Placental pericyte (primary cell): ENCODE data around the gene OR11H6. TPM values are rescaled to one million over a fixed set of nuclear protein-coding genes. Genes with fewer than 3 reads are reported as not detected.

Experiments
- small RNA-seq: library from RNA; depleted of rRNA; stranded (forward); fragments of <200 nt; gene quantifications from one replicate; pipeline ENCODE3, GENCODE V24; 2012; ENCODE audit warnings: low replicate concordance
- total RNA-seq: library from RNA; depleted of rRNA; stranded (reverse); fragments of >200 nt; gene quantifications from 2 replicates; pipeline ENCODE4 v1.2.3, GENCODE V29; 2012

Gene OR11H6, protein sequence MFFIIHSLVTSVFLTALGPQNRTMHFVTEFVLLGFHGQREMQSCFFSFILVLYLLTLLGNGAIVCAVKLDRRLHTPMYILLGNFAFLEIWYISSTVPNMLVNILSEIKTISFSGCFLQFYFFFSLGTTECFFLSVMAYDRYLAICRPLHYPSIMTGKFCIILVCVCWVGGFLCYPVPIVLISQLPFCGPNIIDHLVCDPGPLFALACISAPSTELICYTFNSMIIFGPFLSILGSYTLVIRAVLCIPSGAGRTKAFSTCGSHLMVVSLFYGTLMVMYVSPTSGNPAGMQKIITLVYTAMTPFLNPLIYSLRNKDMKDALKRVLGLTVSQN
- total RNA-seq = not detected in 2 replicates

GRCh38 chr14:20223410-20223809 lies at the start of gene OR11H6:
TSS of gene OR11H6 (plus strand) at chr14:20223710. CDS start at chr14:20223710, 0 bp downstream.

DNA sequence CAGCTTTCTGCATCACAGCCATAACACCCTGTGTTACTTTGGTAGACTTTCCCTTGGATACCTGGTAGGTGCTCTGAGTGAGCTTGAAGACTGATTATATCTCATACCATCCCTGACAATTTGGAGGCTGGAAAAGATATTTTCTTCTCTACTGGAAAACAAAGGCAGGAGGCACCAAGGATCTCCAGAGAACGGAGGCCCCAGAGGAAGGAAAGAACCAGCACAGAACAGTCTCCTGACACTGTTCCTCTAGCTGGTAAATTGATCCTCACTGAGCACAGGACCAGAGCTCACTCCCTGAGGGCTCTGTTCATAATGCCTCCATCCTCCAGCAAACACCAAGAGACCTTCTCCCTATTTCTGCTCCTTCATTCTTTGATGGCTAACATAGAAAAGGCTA lies 32.9 kb upstream of the OR11H6 start, which contains the start of gene OR11G2:
OR11G2 (plus strand) TSS at position 301 of the 400 bp plus-strand sequence. CDS start 6,542 bp downstream, outside the sequence.

GRCh38 chr14:20228681-20229080 lies 5.2 kb downstream of the OR11H6 start, which contains the start of gene OR11H7:
TSS of gene OR11H7 (plus strand) at chr14:20228981.

Small RNAs within 50 kb of the gene (small RNA-seq; reads per million reads assigned to genes)
- not detected for gene GTF2IP22

Other genes starting within 250 kb of the OR11H6 start
- gene OR4K15, start 248.1 kb upstream of the OR11H6 start, total RNA-seq = not detected in 2 replicates
- gene OR4Q2, start 221.5 kb upstream of the OR11H6 start, total RNA-seq = not detected in 2 replicates
- not detected in 2 replicates for gene OR4K14, start 204.4 kb upstream of the OR11H6 start, total RNA-seq
- not detected in 2 replicates for gene OR4K13, start 187.7 kb upstream of the OR11H6 start, total RNA-seq
- gene OR4L1, start 163.7 kb upstream of the OR11H6 start, total RNA-seq = not detected in 2 replicates
- not detected in 2 replicates for gene OR4K17, start 113.0 kb upstream of the OR11H6 start, total RNA-seq
- gene OR4N5, start 84.9 kb upstream of the OR11H6 start, total RNA-seq = not detected in 2 replicates
- gene OR11G2, start 32.8 kb upstream of the OR11H6 start, total RNA-seq = not detected in 2 replicates
- not detected in 2 replicates for gene OR11H7, start 5.3 kb downstream of the OR11H6 start, total RNA-seq
- not detected in 2 replicates for gene OR11H4, start 15.6 kb downstream of the OR11H6 start, total RNA-seq
- gene TTC5, start 82.2 kb downstream of the OR11H6 start, total RNA-seq = 19.7 and 21.0 TPM in 2 replicates
- 36.2 and 44.9 TPM in 2 replicates for gene CCNB1IP1, start 109.6 kb downstream of the OR11H6 start, total RNA-seq
- gene PARP2, start 119.9 kb downstream of the OR11H6 start, total RNA-seq = 10.1 and 18.9 TPM in 2 replicates
- gene TEP1, start 189.8 kb downstream of the OR11H6 start, total RNA-seq = 15.8 and 27.2 TPM in 2 replicates
- gene KLHL33, start 212.5 kb downstream of the OR11H6 start, total RNA-seq = under 0.01 TPM in 1 of 2 replicates, not detected in the other
- gene OSGEP, start 231.1 kb downstream of the OR11H6 start, total RNA-seq = 31.3 and 60.0 TPM in 2 replicates
- 70.2 and 100 TPM in 2 replicates for gene APEX1, start 231.5 kb downstream of the OR11H6 start, total RNA-seq
- 24.3 and 43.5 TPM in 2 replicates for gene PIP4P1, start 237.7 kb downstream of the OR11H6 start, total RNA-seq
- gene PNP, start 245.7 kb downstream of the OR11H6 start, total RNA-seq = 79.7 and 104 TPM in 2 replicates